ENCODE results near the gene GKN2.
A peak's percentile ranks its signal among the peaks of the same experiment; 100 is the strongest.
"Not testable (repeated sequence)": the region's sequence is repeated elsewhere in the genome, so short reads cannot be mapped to it uniquely, and the experiment has no call there.

The GKN2 gene

DNA sequence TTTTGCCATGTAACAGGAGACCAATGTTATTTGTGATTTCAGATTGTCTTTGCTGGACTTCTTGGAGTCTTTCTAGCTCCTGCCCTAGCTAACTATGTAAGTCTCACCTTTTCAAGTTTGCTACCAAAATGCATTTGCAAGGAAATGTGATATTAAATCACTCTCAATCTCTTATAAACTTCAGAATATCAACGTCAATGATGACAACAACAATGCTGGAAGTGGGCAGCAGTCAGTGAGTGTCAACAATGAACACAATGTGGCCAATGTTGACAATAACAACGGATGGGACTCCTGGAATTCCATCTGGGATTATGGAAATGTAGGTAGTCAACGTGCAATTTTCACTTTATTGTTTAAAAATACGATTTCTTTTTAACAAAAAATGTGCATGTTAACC is 24.8 kb upstream of the GKN2 start:
- TF ChIP-seq POLR2AphosphoS5 (IDR thresholded peaks at IDR 0.05; ENCODE audit: low read depth, low read length) = no peak
- no peak for TF ChIP-seq POLR2A (IDR thresholded peaks at IDR 0.05; ENCODE audit: low read depth, low read length)
- no peak for TF ChIP-seq TAF1 (IDR thresholded peaks at IDR 0.05; ENCODE audit: borderline replicate concordance, low read depth, low read length)
- FAIRE-seq = peak; percentile 30
- no peak for DNase-seq (ENCODE audit: insufficient read length)

DNA sequence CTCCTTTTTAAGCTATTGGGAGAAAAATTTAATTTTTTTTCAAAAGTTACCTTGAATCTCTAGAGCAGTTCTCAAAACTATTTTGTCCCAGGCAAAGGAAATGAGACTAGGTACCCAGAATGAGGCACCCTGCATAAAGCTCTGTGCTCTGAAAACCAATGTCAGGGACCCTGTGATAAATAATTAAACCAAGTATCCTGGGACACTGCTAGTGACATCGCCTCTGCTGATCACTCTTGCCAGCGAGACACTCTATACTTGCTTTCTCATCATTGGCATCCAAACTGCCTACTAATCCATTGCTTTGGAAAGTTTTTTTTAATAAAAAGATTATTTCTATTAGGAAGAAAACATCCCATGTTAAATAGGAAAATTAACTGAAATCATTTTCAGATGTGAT is 23.2 kb upstream of the GKN2 start:
- FAIRE-seq (no peak), DNase-seq (ENCODE audit: insufficient read length) (no peak)
- TF ChIP-seq POLR2AphosphoS5 (IDR thresholded peaks at IDR 0.05; ENCODE audit: low read depth, low read length) = no peak
- no peak for TF ChIP-seq TAF1 (IDR thresholded peaks at IDR 0.05; ENCODE audit: borderline replicate concordance, low read depth, low read length)
- TF ChIP-seq POLR2A (IDR thresholded peaks at IDR 0.05; ENCODE audit: low read depth, low read length) = no peak

DNA sequence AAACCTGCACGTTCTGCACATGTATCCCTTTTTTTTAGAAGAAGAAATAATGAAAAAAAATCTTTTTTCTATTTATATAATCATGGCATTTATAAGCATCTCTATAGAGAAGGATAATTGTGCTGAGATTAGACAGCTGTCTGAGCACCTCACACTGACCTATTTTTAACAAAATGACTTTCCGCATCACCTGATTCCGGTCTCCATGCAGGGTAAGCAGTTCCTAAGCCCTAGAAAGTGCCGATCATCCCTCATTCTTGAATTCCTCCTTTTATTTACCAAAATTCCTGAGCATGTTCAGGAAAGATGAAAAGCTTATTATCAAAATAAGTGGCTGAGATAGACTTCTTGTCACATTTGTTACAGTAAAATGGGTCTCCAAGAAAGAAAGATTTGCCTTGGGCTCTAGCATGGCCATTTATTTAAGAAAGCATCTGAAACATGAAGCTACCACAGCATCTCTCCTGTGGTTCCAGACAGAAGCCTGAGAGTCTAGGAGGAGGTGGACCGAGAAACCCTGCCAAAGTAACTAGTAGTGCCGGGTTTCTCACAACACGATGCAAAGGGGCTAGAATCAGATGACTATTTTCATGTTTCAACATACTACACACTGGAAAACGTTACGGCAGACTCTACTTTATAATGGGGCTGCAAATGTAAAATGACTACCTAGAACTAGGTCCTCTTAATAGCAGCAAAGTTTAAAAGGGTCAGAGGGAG is 22.4 kb upstream of the GKN2 start:
- no peak for FAIRE-seq
- no peak for TF ChIP-seq POLR2AphosphoS5 (IDR thresholded peaks at IDR 0.05; ENCODE audit: low read depth, low read length)
- no peak for TF ChIP-seq TAF1 (IDR thresholded peaks at IDR 0.05; ENCODE audit: borderline replicate concordance, low read depth, low read length)
- TF ChIP-seq POLR2A (IDR thresholded peaks at IDR 0.05; ENCODE audit: low read depth, low read length) = no peak

DNA sequence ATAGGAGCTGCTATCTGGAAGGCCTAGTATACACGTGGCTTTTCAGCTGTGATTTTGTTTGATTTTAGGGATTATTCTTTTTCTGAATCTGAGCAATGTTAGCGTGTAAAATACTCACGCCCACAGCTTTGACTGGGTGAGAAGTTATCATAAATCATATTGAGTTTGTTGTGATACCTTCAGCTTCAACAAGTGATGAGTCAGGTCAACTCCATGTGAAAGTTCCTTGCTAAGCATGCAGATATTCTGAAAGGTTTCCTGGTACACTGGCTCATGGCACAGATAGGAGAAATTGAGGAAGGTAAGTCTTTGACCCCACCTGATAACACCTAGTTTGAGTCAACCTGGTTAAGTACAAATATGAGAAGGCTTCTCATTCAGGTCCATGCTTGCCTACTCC is 21.6 kb upstream of the GKN2 start, which contains the start of gene GKN1:
Gene GKN1, plus strand, starts transcription at position 386 of the 400 bp plus-strand sequence. CDS start 42 bp downstream, outside the sequence.
- no peak for FAIRE-seq
- TF ChIP-seq TAF1 (IDR thresholded peaks at IDR 0.05; ENCODE audit: borderline replicate concordance, low read depth, low read length) = no peak
- TF ChIP-seq POLR2AphosphoS5 (IDR thresholded peaks at IDR 0.05; ENCODE audit: low read depth, low read length) = no peak
- TF ChIP-seq POLR2A (IDR thresholded peaks at IDR 0.05; ENCODE audit: low read depth, low read length) = no peak
- DNase-seq (ENCODE audit: insufficient read length) = no peak

More for the DNA sequence above, 22.4 kb upstream of the GKN2 start:
- no peak for DNase-seq (ENCODE audit: insufficient read length)

DNA sequence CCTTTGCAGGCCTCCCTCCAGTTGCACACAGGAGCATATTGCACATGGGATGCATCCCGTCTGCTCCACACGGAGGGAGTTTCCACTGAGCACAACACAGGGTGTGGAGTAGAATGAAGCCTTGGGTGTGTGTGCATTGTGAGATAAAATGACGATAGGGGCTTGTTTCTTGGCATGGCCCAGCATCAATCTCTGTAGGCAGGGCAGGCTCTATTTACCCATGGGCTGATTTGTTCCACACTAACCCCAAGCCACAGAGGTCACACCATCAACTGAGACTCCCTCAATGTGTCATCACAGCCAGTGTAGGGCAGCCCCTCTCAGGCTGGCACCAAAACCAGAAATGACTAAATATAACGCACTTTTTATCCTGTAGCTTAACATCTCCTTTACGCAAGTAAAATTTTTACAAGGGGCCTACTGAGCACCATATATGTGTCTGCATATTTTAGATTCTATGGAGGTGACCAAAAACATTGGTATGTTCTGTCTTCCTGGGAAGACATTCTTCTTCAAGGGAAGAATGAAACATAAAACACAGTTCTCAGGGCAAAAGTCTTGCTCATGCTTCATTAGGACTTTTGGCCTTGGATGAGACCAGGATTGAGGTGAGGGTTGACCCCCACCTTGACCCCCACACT is 19.0 kb upstream of the GKN2 start:
- TF ChIP-seq POLR2AphosphoS5 (IDR thresholded peaks at IDR 0.05; ENCODE audit: low read depth, low read length) = no peak
- TF ChIP-seq TAF1 (IDR thresholded peaks at IDR 0.05; ENCODE audit: borderline replicate concordance, low read depth, low read length) = no peak
- no peak for TF ChIP-seq POLR2A (IDR thresholded peaks at IDR 0.05; ENCODE audit: low read depth, low read length)
- DNase-seq (ENCODE audit: insufficient read length) (no peak), FAIRE-seq (no peak)

DNA sequence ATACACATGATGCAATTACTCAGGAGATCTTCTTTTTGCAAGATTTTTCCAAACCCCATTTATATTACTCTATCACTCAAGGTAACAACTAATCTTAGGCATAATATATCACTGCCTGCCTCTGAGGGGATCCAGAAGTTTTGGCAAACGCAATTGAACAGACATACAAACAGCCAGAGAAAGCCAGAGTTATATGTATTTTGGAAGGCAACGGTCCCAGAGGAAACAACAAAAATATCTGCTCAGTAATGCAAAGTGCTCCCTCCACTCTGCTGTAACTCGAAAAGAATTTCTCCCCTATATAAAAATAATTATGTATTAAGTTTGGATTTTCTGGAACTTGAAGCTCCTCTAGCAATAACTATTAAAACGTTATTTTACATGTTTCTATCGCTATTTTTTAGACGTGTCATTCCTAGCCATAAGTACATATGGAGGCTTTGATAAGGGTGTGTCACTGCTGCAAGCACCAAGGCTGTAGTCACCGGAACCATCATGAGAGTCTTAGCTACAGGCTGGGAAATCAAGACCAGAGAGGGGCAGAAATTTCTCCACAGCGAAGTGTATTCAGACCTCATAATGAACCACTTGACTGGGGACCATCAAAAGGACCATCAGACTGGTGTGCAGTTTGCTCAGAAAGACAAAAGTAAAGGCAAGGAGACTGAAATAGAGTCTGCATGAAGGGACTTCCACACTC is 18.0 kb upstream of the GKN2 start:
- FAIRE-seq (no peak), DNase-seq (ENCODE audit: insufficient read length) (no peak)
- TF ChIP-seq TAF1 (IDR thresholded peaks at IDR 0.05; ENCODE audit: borderline replicate concordance, low read depth, low read length) (no peak), POLR2AphosphoS5 (IDR thresholded peaks at IDR 0.05; ENCODE audit: low read depth, low read length) (no peak), POLR2A (IDR thresholded peaks at IDR 0.05; ENCODE audit: low read depth, low read length) (no peak)

DNA sequence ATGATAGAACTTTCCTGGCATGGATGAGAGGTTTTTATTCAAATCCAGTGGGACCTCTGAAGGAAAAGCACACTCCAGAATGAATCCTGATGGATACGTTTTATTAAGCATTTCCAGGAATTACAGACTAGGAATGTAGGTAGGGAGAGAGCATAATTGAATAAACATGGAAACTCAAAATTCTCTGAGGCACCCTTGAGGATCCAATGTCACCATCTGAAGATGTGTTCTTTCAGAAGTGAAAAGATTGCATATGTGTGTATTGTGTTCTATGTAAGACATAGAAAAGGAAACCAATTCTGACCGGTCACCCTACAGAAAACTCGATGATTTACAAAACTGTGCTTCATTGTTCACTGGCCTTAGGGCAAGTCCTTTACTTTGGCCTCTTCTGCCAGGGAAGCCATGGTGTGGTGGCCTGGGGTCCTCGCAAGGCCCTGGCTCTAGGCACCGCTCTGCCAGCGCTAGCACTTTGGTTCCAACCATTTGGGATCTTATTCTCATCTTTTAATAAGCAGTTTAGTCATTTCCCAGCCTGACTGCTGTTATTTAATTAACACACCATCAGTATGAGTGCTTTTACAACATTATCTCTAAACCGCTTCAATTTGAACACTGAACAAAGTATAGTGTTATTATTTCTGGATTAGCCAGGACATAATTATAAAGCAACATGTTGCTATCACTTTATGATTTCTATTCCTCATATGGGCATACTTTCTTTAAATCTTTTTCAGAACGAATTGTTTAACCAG is 17.2 kb upstream of the GKN2 start:
- DNase-seq (ENCODE audit: insufficient read length) = no peak
- FAIRE-seq = no peak
- TF ChIP-seq POLR2AphosphoS5 (IDR thresholded peaks at IDR 0.05; ENCODE audit: low read depth, low read length) = no peak
- no peak for TF ChIP-seq POLR2A (IDR thresholded peaks at IDR 0.05; ENCODE audit: low read depth, low read length)
- no peak for TF ChIP-seq TAF1 (IDR thresholded peaks at IDR 0.05; ENCODE audit: borderline replicate concordance, low read depth, low read length)

DNA sequence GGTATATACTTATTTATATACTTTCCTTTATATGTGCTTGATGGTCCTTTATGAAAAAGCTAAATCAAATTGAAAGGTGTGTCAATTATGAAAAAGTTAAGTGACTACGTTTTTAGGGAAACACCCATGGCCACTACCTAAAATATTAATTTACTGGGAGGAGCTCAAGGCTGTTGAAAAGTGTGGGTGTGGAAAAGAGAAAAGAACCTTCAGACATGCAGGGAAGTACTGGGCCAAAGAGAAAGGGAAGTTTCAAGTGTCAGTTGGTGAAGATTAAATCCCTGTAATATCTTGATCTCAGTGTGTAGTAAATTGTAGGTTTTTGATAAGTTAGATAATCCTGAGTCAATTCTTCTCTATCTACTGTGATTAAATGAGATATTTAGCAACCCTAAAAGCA is 15.5 kb upstream of the GKN2 start:
- no peak for DNase-seq (ENCODE audit: insufficient read length)
- FAIRE-seq = no peak
- TF ChIP-seq TAF1 (IDR thresholded peaks at IDR 0.05; ENCODE audit: borderline replicate concordance, low read depth, low read length) (no peak), POLR2A (IDR thresholded peaks at IDR 0.05; ENCODE audit: low read depth, low read length) (no peak), POLR2AphosphoS5 (IDR thresholded peaks at IDR 0.05; ENCODE audit: low read depth, low read length) (no peak)

DNA sequence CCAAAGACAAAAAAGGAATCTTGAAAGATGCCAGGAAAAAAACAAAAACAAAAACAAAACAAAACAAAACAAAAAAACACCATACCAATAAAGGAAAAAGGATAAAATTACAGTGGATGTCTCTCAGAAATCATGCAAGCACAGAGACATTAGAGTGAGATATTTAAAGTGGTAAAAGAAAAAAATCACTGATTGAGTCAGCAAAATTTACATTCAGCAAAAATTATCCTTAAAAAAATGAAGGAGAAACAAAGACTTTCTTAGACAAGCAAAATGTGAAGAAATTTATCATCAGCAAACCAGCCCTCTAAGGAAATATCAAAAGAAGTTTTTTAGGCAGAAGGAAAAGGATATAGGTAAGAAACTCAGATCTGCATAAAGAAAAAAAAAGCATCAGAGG is 11.6 kb upstream of the GKN2 start:
- TF ChIP-seq POLR2AphosphoS5 (IDR thresholded peaks at IDR 0.05; ENCODE audit: low read depth, low read length) (no peak), POLR2A (IDR thresholded peaks at IDR 0.05; ENCODE audit: low read depth, low read length) (no peak), TAF1 (IDR thresholded peaks at IDR 0.05; ENCODE audit: borderline replicate concordance, low read depth, low read length) (no peak)
- DNase-seq (ENCODE audit: insufficient read length) = no peak
- no peak for FAIRE-seq

DNA sequence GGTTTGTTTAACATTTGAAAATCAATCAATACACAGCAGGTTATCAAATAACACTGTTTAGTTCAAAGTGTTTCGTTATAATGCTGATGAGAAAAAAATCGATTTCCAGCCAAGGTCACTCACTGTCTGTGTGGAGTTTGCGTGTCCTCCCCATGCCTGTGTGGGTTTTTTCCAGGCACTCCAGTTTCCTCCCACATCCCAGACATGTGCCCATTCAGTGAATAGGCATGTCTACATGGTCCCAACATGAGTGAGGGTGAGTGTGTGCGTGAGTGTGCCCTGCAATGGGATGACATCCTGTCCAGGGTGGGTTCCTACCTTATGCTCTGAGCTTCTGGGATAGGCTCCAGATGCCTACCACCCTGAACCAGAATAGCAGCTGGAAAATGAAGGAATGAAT is 8.7 kb upstream of the GKN2 start:
- FAIRE-seq (no peak), DNase-seq (ENCODE audit: insufficient read length) (no peak)
- TF ChIP-seq POLR2AphosphoS5 (IDR thresholded peaks at IDR 0.05; ENCODE audit: low read depth, low read length) (no peak), POLR2A (IDR thresholded peaks at IDR 0.05; ENCODE audit: low read depth, low read length) (no peak), TAF1 (IDR thresholded peaks at IDR 0.05; ENCODE audit: borderline replicate concordance, low read depth, low read length) (no peak)

DNA sequence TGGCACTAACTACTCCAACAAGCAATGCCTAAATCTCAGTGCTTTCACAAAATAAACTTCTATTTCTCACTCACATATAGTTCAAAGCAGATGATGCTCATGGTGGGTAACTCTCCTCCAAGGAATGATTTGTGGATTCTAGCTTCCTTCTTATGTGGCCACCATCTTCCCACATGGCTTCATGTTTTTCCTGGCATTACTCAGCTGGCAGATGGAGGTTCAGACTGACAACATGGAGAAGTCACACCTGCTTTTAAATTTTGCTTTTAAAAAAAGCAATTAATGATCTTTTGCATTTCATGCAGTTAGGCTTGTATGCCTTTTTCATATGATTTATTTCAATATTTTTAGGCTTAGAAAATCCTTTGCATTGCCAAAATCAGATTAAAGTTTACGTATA is 6.3 kb upstream of the GKN2 start:
- no peak for FAIRE-seq
- TF ChIP-seq POLR2AphosphoS5 (IDR thresholded peaks at IDR 0.05; ENCODE audit: low read depth, low read length) = no peak
- TF ChIP-seq POLR2A (IDR thresholded peaks at IDR 0.05; ENCODE audit: low read depth, low read length) = no peak
- no peak for TF ChIP-seq TAF1 (IDR thresholded peaks at IDR 0.05; ENCODE audit: borderline replicate concordance, low read depth, low read length)
- no peak for DNase-seq (ENCODE audit: insufficient read length)

DNA sequence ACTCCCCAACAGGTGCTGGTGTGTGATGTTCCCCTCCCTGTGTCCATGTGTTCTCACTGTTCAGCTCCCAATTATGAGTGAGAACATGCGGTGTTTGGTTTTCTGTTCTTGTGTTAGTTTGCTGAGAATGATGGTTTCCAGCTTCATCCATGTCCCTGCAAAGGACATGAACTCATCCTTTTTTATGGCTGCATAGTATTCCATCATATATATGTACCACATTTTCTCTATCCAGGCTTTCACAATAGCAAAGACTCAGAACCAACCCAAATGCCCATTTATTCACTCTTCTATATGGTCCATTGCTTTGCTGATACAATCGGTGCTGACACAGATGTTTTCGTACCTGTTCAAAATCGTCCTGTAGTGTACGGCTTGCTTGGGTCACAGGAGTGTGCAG is 2.7 kb upstream of the GKN2 start:
- FAIRE-seq; DNase-seq (ENCODE audit: insufficient read length): not testable (repeated sequence)
